HG02852 (cell line): ENCODE measurements around the gene ARF1.

ENCODE experiments used
- ATAC-seq: cut with Tn5 transposase; IDR thresholded peaks from one replicate; pipeline ENCODE4 v1.9.1; 2021; ENCODE audit warnings: mild to moderate bottlenecking, moderate library complexity; ENCODE audit not compliant: unreplicated experiment

Gene ARF1

DNA sequence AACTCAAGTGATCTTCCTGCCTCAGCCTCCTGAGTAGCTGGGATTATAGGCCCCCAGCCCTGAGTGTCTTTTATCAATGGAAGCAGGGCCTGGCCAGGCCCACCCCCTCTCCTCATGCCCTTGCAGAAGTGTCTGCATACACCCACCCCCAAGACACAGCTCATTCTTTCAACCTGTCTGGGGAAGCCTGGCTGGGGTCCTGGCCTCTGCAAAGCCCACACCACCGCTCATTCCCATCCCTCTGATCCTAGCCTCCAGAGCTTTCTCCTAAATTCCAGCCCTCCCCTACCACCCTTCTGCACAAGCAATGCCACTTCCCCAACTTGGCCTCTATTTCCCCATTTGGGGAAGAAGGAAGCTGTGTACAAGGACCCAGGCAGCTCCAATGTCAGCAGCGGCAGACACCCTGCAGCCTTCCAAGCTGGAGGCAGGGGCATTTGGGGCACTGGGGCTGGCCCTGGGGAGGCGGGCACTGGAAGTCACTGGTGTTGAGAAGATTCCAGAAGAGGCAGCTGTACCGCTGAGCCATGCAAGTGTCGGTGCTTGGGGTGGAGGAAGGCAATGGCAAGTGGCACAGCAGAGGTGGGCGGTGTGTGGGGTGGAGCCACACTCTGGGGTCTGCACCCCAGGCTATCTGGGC, 33.7 kb upstream of the ARF1 start:
- no peak for ATAC-seq

DNA sequence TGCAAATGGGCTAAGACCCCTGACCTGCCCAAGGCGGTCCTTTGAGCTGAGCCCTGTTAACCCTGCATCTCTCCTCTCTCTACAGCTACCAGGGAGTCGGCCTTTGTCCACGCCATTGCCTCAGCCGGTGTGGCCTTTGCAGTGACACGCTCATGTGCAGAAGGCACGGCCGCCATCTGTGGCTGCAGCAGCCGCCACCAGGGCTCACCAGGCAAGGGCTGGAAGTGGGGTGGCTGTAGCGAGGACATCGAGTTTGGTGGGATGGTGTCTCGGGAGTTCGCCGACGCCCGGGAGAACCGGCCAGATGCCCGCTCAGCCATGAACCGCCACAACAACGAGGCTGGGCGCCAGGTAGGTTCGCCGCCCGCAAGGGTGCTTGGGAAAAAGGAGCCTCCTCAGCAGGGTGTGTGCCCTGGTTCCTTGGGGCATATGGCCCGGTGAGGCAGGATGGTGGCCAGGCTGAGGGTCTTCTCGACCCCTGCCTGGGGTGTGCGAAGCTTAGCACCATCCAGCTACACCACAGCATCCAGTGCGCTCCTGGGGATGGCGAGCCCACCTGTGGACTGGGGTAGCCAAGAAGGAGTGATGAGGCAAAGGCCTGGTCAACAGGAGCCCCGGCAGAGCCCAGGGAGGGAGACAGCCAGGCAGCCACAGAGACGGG, 31.8 kb upstream of the ARF1 start:
- no peak for ATAC-seq

DNA sequence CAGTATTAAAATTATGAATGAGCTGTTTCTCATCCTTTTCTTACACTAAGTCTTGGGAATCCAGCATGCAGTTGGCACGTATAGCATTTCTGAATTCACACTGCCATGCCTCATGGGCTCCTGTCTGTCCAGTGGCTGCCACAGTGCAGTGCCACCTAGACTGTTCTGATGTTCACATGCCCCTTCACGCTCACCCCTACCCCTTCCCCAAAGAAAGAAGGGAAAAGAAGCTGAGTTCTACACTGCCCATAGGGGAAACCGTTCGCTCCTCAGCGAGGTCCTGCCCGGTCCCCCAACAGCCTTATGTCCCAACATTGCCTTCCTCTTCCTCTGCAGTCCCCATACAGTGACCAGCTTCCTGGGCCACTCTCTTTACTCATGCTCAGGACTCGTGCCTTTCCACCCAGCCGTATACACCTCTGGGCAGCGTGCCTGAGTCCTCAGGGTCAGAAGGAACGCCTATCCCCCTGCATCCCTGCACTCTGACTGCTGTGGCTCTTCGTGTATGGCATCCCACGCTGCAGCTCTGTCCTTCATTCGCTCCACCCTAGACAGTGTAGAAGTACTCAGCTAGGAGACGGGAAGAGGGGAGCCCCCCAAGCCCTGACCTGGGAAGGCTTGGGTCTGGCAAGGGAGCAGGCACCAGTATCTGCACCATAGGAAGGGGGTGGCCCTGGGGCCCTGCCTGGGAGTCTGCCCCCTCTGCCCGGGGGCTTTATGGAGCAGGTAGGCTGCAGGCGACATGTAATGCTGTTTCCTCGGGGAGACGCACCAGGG, 24.1 kb upstream of the ARF1 start:
- ATAC-seq, result no peak

DNA sequence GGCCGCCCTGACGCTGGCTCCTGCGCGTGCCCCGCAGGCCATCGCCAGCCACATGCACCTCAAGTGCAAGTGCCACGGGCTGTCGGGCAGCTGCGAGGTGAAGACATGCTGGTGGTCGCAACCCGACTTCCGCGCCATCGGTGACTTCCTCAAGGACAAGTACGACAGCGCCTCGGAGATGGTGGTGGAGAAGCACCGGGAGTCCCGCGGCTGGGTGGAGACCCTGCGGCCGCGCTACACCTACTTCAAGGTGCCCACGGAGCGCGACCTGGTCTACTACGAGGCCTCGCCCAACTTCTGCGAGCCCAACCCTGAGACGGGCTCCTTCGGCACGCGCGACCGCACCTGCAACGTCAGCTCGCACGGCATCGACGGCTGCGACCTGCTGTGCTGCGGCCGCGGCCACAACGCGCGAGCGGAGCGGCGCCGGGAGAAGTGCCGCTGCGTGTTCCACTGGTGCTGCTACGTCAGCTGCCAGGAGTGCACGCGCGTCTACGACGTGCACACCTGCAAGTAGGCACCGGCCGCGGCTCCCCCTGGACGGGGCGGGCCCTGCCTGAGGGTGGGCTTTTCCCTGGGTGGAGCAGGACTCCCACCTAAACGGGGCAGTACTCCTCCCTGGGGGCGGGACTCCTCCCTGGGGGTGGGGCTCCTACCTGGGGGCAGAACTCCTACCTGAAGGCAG, 23.4 kb upstream of the ARF1 start:
- ATAC-seq, result no peak

DNA sequence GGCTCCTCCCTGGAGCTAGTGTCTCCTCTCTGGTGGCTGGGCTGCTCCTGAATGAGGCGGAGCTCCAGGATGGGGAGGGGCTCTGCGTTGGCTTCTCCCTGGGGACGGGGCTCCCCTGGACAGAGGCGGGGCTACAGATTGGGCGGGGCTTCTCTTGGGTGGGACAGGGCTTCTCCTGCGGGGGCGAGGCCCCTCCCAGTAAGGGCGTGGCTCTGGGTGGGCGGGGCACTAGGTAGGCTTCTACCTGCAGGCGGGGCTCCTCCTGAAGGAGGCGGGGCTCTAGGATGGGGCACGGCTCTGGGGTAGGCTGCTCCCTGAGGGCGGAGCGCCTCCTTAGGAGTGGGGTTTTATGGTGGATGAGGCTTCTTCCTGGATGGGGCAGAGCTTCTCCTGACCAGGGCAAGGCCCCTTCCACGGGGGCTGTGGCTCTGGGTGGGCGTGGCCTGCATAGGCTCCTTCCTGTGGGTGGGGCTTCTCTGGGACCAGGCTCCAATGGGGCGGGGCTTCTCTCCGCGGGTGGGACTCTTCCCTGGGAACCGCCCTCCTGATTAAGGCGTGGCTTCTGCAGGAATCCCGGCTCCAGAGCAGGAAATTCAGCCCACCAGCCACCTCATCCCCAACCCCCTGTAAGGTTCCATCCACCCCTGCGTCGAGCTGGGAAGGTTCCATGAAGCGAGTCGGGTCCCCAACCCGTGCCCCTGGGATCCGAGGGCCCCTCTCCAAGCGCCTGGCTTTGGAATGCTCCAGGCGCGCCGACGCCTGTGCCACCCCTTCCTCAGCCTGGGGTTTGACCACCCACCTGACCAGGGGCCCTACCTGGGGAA, 22.7 kb upstream of the ARF1 start:
- ATAC-seq, result no peak

DNA sequence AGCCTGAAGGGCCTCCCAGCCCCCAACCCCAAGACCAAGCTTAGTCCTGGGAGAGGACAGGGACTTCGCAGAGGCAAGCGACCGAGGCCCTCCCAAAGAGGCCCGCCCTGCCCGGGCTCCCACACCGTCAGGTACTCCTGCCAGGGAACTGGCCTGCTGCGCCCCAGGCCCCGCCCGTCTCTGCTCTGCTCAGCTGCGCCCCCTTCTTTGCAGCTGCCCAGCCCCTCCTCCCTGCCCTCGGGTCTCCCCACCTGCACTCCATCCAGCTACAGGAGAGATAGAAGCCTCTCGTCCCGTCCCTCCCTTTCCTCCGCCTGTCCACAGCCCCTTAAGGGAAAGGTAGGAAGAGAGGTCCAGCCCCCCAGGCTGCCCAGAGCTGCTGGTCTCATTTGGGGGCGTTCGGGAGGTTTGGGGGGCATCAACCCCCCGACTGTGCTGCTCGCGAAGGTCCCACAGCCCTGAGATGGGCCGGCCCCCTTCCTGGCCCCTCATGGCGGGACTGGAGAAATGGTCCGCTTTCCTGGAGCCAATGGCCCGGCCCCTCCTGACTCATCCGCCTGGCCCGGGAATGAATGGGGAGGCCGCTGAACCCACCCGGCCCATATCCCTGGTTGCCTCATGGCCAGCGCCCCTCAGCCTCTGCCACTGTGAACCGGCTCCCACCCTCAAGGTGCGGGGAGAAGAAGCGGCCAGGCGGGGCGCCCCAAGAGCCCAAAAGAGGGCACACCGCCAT, 21.9 kb upstream of the ARF1 start:
- ATAC-seq, result no peak

DNA sequence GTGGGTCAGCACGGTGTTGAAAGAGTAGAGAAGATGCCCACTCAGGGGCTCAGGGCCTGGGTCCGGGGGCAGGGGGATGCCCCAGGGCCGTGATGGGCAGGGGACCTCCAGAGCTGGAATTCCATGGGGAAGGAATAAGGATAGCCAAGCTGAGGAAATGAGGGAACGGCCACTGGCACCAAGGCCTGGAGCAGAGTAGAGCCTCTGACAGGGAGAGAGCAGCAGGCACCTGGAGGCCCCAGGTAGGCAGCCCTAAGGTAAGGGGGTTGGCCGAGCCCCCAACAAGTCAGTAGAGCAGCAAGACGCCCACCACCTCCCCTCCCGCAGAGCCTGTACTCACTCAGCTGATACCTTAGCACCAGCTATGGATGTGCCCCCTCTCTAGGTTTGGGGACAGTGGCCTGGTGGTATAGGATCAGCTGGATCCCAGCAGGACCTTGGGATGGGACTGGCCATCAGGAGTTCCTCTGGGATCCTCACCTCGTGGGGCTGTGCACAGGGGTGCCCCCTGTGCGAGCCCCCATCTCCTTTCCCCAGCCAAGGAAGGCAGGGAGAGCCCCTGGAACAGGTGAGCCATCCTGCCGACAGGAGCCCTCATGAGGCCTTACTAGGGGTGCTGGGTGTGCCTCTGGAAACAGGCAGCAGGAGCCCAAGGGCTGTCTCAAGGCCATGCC, 21.0 kb upstream of the ARF1 start:
- ATAC-seq, result no peak

DNA sequence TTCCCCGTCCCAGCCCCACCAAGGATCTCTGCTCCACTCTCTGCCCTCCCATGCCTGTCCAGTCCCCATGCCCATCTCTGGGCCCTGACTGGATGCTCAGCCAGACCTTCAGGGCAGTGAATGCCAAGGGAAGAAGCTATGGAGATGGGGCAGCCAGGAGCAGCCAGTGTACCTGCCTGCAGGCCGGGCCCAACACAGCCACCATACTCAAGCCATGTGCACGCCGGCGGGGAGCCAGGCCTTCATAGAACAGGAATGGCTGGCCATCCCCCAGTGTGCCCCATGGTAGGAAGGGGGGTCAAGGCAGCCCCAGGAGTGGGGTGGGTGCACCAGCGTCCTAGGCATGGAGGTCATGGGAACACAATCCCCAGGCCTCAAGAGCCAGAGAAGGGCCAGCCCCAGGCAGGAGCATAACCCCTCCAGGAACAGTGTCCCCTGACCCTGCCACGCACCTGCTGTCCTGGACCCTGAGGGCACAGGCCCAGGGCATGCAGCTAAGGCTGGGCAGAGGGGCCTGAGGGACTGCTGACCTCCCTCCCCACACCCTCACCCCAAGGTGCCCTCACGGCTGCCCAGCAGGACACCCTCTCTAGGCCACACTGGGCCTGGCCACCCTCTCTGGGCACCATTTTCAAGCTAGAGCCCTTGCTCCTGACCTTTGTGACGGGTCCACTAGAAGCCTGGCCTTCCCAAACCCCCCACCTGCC, 20.3 kb upstream of the ARF1 start:
- no peak for ATAC-seq

DNA sequence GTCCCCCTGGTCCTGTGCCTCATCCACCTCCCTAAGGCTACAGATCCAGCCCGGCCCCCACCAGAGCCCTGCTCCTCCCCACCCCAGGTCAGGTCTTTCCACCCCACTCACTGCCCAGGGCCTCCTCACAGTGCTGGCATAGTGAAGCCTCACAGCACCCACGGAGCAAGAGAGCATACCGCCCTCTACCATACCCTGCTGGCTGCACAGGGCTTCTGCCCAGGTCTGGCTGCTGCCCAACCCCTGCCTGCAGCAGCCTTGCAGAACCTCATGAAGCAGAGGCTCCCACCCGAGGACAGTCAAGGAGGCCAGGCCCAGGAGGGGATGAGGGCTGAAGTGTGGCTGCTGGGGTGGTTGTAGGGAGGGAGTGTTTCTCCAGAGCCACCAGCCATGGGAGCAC, 19.7 kb upstream of the ARF1 start:
- ATAC-seq, result no peak

DNA sequence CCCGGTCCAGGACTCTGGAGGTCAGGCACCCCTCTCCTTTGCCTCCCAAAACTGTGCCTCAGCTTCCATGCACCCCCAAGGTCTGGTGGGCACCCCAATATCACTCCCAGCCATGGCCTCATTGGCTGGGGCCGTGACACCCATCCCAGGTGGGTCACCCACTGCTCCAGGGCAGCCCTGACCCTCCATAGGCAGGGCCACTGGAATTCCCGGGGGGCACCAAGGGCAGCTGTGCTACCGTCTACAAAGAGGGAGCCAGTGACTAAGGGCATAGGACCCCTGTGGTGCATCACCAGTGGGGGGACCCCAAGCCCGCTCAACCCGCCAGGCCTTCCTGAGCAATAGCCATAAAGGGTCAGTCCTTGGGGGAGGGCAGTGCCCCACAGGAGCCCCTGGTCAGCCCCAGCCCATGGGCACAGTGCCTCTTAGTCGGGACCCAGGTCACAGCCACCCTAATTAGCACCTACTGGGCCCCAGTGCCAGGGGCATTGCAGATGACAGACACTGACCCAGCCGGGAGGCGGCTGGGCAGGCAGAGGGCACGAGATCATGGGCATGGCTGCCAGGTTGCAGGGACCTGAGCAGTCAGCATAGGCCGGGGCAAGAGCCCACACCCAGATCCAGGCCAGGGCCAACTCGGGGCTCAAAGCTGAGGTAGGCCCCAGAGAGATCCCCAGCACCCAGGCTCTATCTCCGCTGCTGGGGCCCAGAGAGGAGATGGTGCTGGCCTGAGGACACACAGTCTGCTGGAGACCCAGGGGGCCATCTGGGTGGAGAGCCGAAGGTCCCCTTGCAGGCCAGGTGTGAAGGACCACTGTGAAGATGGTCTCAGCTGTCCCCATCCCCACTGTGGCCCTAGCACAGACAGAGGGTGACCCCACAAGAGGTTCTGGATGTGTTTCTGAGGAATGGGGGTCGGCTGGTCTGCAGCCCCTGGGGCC, 19.0 kb upstream of the ARF1 start:
- ATAC-seq, result no peak

DNA sequence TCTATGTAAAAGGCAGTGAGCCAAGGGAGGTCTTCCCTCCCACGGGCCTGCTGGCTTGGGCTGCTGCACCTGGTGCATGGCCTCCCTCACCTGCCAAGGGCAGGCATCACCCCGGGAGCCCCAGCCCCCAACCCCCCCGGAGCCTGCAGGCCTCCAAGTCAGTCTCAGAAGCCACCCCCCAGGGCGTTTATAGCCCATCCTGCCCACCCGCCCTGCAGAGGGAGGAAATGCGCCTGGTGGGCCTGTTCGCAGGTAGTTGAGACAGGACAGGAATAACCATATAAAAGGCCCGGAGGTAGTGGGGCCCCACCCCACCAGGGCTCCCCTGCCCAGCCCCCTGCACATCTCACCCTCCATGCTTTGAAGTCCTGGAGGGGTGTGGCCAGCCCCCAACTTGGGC, 18.2 kb upstream of the ARF1 start:
- ATAC-seq, result no peak

DNA sequence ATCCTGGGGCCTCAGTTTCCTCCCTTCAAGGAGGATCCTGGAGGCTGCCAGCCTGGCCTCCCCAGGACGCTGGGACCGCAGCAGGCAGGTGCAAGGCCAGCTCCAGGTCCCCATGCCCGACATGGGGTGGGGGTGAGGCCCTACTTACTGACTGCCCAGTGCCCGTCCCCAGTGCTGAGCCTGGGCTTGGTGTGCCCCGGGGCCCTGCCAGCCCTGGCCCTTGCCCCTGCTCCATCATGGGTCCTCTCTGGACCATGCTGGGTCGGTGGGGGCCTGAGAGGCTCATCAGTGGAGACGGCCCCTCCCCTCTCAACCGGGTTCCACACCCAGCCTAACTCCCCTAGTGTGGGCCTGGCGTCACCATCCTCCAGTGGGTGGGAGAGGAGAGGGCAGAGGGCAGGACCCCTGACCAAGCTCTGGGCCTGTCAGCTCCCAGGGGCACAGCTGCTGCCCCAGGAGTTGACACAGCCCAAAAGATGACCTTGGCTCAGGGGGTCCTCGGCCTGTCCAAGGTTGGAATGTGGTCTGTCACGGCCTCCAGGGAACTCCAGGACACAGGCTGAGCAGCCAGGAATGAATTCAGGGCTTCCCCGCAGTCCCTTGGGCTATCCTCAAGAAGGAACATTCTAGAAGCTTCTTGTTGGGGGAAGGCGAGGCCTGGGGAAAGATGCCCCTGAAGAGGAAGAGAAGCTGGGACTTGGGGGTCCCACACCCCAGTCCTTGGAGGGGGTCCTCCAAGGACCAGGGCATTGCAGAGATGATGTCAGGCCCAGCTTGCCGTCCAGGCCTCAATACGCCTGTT, 17.6 kb upstream of the ARF1 start:
- no peak for ATAC-seq

DNA sequence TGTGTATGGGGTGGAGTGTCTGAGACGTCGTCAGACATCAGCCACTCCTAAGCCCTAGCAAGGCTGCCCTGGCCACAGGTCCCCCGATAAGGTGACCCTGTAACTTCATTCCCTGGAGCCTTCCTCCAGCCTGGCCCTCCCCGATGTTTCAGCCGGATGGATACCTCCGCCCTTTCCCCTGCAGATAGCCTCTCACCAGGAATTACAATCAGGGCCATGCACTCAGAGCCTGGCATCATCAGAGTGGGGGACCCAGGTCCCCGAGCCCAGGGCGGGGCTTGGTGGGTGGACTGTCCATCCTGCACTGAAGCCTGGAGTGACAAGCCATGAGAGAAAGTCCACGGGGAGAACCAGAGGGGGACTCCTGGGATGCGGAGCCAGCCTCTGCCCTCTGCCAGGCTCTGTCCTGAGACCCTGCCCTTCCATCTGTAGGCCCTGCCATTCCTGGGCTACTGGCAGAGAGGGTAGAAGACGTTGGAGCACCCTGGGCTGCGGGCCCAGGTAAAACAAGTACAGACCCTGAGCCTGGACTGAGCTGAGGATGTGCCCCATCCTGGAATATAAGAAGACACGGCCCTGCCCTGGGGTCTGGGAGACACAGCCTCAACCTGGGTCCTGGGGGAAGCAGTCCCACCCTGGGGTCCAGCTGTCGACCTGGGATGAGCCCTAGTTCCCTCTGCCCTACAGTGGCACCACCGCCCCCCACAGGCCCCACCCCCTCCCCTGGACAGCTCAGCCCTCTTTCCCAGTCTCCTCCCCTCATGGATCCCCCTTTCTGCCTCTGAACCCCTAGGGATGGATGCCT, 16.8 kb upstream of the ARF1 start:
- ATAC-seq, result no peak

DNA sequence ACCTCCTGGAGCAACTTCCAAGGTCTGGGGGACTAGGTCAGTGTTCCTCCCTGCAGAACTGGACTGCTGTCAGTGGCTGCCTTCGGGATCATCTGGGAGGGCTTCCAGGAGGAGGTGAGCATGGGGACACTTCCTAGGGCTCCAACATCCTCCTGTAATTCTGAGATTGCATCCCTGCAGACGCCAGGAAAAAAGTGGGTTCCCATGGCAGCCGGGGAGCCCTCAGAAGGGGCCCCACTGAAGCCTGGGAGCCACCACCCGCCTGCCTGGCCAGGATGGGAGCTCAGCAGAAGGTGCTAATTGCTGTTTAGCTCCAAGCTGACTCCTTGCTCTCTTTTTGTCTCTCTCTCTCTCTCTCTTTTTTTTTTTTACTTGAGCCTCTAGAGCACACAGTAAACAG, 16.1 kb upstream of the ARF1 start:
- ATAC-seq, result no peak

DNA sequence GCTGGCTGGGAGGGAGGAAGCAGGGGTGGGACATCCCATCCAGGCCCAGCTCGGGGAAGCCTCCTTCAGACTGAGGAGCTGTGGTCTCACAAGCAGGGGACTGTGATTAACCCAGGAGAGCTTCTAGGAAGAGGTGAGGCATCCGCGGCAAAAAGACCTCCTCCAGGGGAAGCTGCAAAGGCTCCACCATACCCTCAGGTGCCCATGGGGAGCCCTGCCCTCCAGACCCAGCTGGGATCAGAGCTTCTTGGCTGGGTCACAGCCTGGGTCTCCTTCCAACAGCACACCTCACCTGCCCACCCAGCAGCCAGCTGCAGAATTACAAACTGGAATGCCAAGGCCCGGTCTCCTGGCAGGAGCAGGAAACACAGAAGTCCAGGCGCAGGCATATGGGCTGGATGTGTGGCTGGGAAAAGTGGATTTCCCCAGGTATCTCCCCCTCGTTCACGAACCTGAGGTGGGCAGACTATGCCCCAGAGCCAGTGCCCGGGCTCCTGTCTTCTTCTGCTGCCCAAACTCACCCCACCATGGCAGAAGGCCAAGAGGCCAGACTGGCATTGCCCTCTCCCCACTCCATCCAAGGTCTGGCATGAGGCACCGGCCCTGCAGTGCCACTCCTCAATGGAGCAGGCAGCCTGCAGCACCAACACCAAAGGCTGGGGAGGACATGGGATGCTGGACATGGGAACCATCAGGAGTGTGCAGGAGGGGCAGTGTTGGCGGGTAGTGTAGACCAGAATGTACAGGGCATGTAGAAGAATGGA, 15.4 kb upstream of the ARF1 start:
- ATAC-seq, result no peak
